Spinal cord (tissue), 10 donors: ENCODE data around the gene TSPAN13. TPM values are rescaled to one million over a fixed set of nuclear protein-coding genes. Genes with fewer than 3 reads are reported as not detected.

Experiments used
- DNase-seq, 6 donors: peaks; one replicate each; pipeline versions ENCODE4 v3.0.0 to v3.0.0-alpha.2; 2013 to 2015; ENCODE audit warnings: low spot score in 6 of 6, low read depth in 4 of 6
- H3K27ac ChIP-seq: one replicate; pipeline ENCODE4 v1.5.1; 2013; ENCODE audit warnings: low read depth, low read length, control low read depth
- H3K27me3 ChIP-seq: one replicate; pipeline ENCODE4 v1.6.1; 2013; ENCODE audit warnings: low read length; ENCODE audit not compliant: control insufficient read depth, insufficient read depth
- H3K36me3 ChIP-seq: one replicate; pipeline ENCODE4 v1.6.1; 2013; ENCODE audit warnings: low read length; ENCODE audit not compliant: control insufficient read depth, insufficient read depth
- H3K4me1 ChIP-seq: one replicate; pipeline ENCODE4 v1.6.1; 2013; ENCODE audit warnings: low read length; ENCODE audit not compliant: control insufficient read depth, insufficient read depth
- H3K4me3 ChIP-seq: one replicate; pipeline ENCODE4 v1.5.1; 2013; ENCODE audit warnings: low read depth, low read length, control low read depth
- H3K9me3 ChIP-seq: one replicate; pipeline ENCODE4 v1.6.1; 2013; ENCODE audit warnings: low read length; ENCODE audit not compliant: control insufficient read depth, insufficient read depth
- WGBS: methylation state at CpG from one replicate; pipeline ENCODE4 v1.1.5; 2013; ENCODE audit warnings: missing lambda C conversion rate; ENCODE audit not compliant: insufficient coverage; 5-methylcytosine and 5-hydroxymethylcytosine counted together
- polyA plus RNA-seq, 2 donors: library from polyadenylated mRNA; unstranded; fragments of 120-200 nt; gene quantifications; one replicate each; pipeline ENCODE4 v1.2.1, GENCODE V29; 2013; ENCODE audit not compliant: insufficient read length in 2 of 2
- total RNA-seq, 2 donors: library from RNA; depleted of rRNA in 1 of 2; stranded (reverse); fragments of 120-200 nt in 1 of 2; fragments of >200 nt in 1 of 2; gene quantifications; one replicate each; pipeline versions ENCODE4 v1.2.3 to v1.2.4, GENCODE V29; 2013 to 2014
- donor health status: healthy.

The TSPAN13 gene
- total and polyA plus RNA-seq, 4 donors = 15.5 to 117 (median 72.6) TPM

GRCh38 chr7:16738011-16738688 lies 15.4 kb upstream of the TSPAN13 start:
- no peaks in the 10 kb centered on the region for H3K9me3 ChIP-seq
- H3K27ac ChIP-seq = no peak overlapping the region
- H3K4me3 ChIP-seq = no peak overlapping the region
- H3K36me3 ChIP-seq = no peaks in the 10 kb centered on the region
- 52% methylated on average over 4 of the region's 5 CpGs for WGBS
- no peaks in the 10 kb centered on the region for H3K27me3 ChIP-seq
- no peak for DNase-seq
- no peaks in the 10 kb centered on the region for H3K4me1 ChIP-seq

GRCh38 chr7:16739863-16740622 lies 13.5 kb upstream of the TSPAN13 start:
- no peaks in the 10 kb centered on the region for H3K9me3 ChIP-seq
- peak in 2 of 6 donors; percentile 11 to 52 for DNase-seq
- H3K27ac ChIP-seq = no peak overlapping the region
- WGBS = 77% methylated on average over 3 of the region's 6 CpGs
- H3K27me3 ChIP-seq = no peaks in the 10 kb centered on the region
- no peak overlapping the region for H3K4me3 ChIP-seq
- no peaks in the 10 kb centered on the region for H3K36me3 ChIP-seq
- no peaks in the 10 kb centered on the region for H3K4me1 ChIP-seq

GRCh38 chr7:16740623-16740953 lies 13.0 kb upstream of the TSPAN13 start:
- H3K4me3 ChIP-seq = no peak overlapping the region
- no peak for DNase-seq
- 93% methylated on average over 1 of the region's 3 CpGs for WGBS
- no peaks in the 10 kb centered on the region for H3K27me3 ChIP-seq
- H3K27ac ChIP-seq = no peak overlapping the region
- no peaks in the 10 kb centered on the region for H3K9me3 ChIP-seq
- H3K36me3 ChIP-seq = no peaks in the 10 kb centered on the region
- H3K4me1 ChIP-seq = no peaks in the 10 kb centered on the region

DNA sequence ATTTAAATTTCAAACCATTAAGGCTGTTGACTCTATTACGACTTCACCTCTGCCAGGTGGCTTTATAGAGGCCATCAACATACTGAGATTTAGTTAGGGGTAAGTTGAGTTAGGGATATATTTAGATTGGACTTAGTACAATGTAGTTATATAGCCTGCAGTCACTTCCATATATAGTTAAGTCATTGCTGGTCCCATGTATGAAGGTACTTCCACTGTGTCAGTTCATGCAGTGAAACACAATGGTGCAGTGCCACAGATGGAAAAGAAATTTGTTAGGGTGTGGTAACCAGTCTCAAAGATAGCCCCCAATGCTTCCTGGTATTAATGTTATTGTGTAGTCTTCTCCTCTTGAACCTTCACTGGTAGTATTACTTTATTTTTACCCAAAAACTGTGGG lies 12.6 kb upstream of the TSPAN13 start:
- H3K4me3 ChIP-seq = no peak overlapping the region
- no peak overlapping the region for H3K27ac ChIP-seq
- no peaks in the 10 kb centered on the region for H3K36me3 ChIP-seq
- no peaks in the 10 kb centered on the region for H3K9me3 ChIP-seq
- no peaks in the 10 kb centered on the region for H3K4me1 ChIP-seq
- no peak for DNase-seq
- no CpG with 5 or more reads among the region's 1 CpG for WGBS
- H3K27me3 ChIP-seq = no peaks in the 10 kb centered on the region

GRCh38 chr7:16741676-16742075 lies 11.9 kb upstream of the TSPAN13 start:
- WGBS = 100% methylated on average over 1 of the region's 1 CpG
- no peak for DNase-seq
- Histone ChIP-seq H3K4me3 (no peak overlapping the region), H3K9me3 (no peaks in the 10 kb centered on the region), H3K36me3 (no peaks in the 10 kb centered on the region), H3K27ac (no peak overlapping the region), H3K27me3 (no peaks in the 10 kb centered on the region), H3K4me1 (no peaks in the 10 kb centered on the region)

- Histone ChIP-seq H3K4me3 (no peak overlapping the region), H3K36me3 (no peaks in the 10 kb centered on the region), H3K9me3 (no peaks in the 10 kb centered on the region), H3K27ac (no peak overlapping the region), H3K4me1 (no peaks in the 10 kb centered on the region), H3K27me3 (no peaks in the 10 kb centered on the region)
- no peak for DNase-seq
- 93% methylated on average over 2 of the region's 3 CpGs for WGBS
These were observed 11.0 kb upstream of the TSPAN13 start for GRCh38 chr7:16742547-16742946.

DNA sequence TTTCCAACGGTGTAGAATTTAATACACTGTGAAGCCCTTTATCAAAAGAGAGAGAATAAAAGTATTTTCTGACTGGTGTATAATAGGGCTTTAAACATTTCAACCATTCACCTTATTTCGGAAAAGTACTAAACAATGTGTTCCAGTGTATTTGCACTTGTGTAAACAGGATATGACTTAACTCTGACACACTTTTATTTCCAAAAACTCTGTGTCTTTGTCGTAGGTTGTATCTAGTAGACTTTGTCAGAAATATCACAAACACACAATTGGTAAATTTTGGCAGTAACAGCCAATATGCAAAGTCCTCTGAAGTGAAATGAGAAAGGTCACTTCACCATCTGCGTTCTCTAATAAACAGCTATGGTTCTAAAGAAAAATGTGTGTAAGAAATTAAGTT lies 10.3 kb upstream of the TSPAN13 start:
- H3K36me3 ChIP-seq = no peaks in the 10 kb centered on the region
- no peak overlapping the region for H3K27ac ChIP-seq
- H3K9me3 ChIP-seq = no peaks in the 10 kb centered on the region
- no peak for DNase-seq
- no peak overlapping the region for H3K4me3 ChIP-seq
- H3K4me1 ChIP-seq = no peaks in the 10 kb centered on the region
- H3K27me3 ChIP-seq = no peaks in the 10 kb centered on the region
- no CpG with 5 or more reads among the region's 4 CpGs for WGBS

DNA sequence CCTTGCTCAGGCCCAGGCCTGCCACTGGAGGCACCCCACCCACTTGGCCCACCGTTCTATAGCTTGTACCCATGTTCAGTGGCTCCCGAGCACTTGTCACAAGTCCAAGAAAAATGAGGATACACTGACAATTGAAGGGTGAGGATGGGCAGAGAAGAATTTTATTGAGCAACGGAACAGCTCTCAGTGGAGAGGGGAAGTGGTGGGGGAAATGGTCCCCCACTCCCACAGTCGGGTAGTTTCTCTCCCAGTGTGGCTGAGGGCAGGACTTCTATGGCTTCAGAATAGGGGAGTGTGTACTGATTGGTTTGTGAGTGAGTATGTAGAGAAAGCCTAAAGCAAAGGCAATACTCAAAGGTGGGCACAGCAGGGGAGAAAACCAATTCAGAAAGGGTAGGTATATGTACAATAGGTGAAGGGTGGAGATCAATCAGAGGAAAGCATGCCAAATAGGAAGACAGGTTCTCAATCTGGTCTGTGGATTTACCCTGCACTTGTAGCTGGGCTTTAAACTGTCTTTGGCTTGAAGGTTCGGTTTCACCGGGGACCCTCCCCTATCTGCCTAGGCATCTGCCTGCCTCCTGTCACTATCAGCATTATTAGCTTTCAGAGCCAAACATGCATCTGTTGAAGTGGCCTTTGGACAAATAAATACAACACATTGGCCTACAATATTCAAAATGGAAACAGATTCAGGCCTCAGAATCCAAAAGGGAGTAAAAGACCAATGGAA lies 8.9 kb upstream of the TSPAN13 start:
- H3K27me3 ChIP-seq = no peaks in the 10 kb centered on the region
- no peaks in the 10 kb centered on the region for H3K9me3 ChIP-seq
- no peaks in the 10 kb centered on the region for H3K4me1 ChIP-seq
- no peak overlapping the region for H3K4me3 ChIP-seq
- no peaks in the 10 kb centered on the region for H3K36me3 ChIP-seq
- 70% methylated on average over 4 of the region's 6 CpGs for WGBS
- no peak for DNase-seq
- no peak overlapping the region for H3K27ac ChIP-seq

- WGBS = no CpG with 5 or more reads among the region's 2 CpGs
- Histone ChIP-seq H3K4me1 (no peaks in the 10 kb centered on the region), H3K27ac (no peak overlapping the region), H3K9me3 (no peaks in the 10 kb centered on the region), H3K4me3 (no peak overlapping the region), H3K36me3 (no peaks in the 10 kb centered on the region), H3K27me3 (no peaks in the 10 kb centered on the region)
- DNase-seq = no peak
These were observed 7.9 kb upstream of the TSPAN13 start for GRCh38 chr7:16745645-16746044.
